ENCODE results near the gene DOCK8. TPM values are rescaled to one million over a fixed set of nuclear protein-coding genes. Genes with fewer than 3 reads are reported as not detected.

Gene DOCK8
- total RNA-seq, 1 donor from 2014 or later, result 8.3 TPM

- TF ChIP-seq, protein P1, sequence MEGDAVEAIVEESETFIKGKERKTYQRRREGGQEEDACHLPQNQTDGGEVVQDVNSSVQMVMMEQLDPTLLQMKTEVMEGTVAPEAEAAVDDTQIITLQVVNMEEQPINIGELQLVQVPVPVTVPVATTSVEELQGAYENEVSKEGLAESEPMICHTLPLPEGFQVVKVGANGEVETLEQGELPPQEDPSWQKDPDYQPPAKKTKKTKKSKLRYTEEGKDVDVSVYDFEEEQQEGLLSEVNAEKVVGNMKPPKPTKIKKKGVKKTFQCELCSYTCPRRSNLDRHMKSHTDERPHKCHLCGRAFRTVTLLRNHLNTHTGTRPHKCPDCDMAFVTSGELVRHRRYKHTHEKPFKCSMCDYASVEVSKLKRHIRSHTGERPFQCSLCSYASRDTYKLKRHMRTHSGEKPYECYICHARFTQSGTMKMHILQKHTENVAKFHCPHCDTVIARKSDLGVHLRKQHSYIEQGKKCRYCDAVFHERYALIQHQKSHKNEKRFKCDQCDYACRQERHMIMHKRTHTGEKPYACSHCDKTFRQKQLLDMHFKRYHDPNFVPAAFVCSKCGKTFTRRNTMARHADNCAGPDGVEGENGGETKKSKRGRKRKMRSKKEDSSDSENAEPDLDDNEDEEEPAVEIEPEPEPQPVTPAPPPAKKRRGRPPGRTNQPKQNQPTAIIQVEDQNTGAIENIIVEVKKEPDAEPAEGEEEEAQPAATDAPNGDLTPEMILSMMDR (IDR thresholded peaks at IDR 0.05; ENCODE audit: unreplicated experiment), result no peak
- no peaks in the 10 kb centered on the region for H3K9me3 Mint-ChIP-seq (ENCODE audit: unreplicated experiment)
- H3K27me3 Mint-ChIP-seq (ENCODE audit: unreplicated experiment), result no peaks in the 10 kb centered on the region
- H3K4me1 Mint-ChIP-seq (ENCODE audit: unreplicated experiment), result peaks cover 6% of the 10 kb centered on the region
- H3K4me3 Mint-ChIP-seq (ENCODE audit: unreplicated experiment), result no peak overlapping the region
- no peak for DNase-seq (ENCODE audit: low spot score)
- no peaks in the 10 kb centered on the region for H3K36me3 Mint-ChIP-seq (ENCODE audit: low read depth, unreplicated experiment)
- H3K27ac Mint-ChIP-seq (ENCODE audit: unreplicated experiment), result no peak overlapping the region
Measured at GRCh38 chr9:511861-512260, 297.2 kb downstream of the DOCK8 start.

DNA sequence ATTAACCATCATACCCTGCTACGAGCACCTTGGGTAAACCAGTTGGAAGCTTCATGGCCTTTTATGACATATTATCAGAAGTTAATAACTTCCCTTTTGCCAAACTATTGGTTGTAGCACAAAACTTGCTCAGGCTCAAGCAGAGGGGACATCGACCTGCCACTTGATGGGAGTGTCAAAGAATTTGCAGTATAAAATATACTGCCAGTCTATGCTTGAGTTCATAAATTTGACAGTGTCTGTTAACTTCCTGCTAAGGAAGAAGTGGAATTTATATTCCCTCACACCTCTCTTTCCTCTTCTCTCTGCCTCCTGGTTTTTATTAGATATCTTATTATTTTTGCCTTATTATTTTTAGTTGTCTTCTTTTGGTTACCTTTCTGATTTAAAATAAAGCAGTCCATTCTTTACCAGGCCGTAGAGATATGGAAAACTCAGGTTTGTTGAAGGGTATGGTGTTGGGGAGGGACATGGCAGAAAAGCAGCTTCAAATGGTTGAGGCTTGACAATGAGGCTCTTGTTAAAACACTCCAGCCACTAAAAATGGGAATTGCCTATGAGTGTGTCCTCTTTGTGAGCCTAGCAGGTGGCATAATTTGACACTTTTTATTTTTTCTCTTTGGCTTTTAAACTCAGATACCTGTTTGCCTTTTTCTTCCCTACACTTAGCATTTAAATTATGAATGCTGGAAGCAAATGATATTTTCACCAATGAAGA, 298.0 kb downstream of the DOCK8 start:
- Mint-ChIP-seq H3K27ac (ENCODE audit: unreplicated experiment) (no peak overlapping the region), H3K9me3 (ENCODE audit: unreplicated experiment) (no peaks in the 10 kb centered on the region), H3K4me1 (ENCODE audit: unreplicated experiment) (peaks cover 6% of the 10 kb centered on the region), H3K27me3 (ENCODE audit: unreplicated experiment) (peaks cover 2% of the 10 kb centered on the region), H3K36me3 (ENCODE audit: low read depth, unreplicated experiment) (no peaks in the 10 kb centered on the region), H3K4me3 (ENCODE audit: unreplicated experiment) (no peak overlapping the region)
- TF ChIP-seq, protein P1 (IDR thresholded peaks at IDR 0.05; ENCODE audit: unreplicated experiment), result no peak
- DNase-seq (ENCODE audit: low spot score), result no peak

Other genes with a start within 250 kb of the DOCK8 start
- gene WASHC1, start 185.4 kb upstream of the DOCK8 start, total RNA-seq (ENCODE audit: unreplicated experiment), result 21.7 TPM
- gene FOXD4, start 96.4 kb upstream of the DOCK8 start, total RNA-seq (ENCODE audit: unreplicated experiment), result 0.49 TPM
- gene ZNG1A, start 35.8 kb upstream of the DOCK8 start, total RNA-seq (ENCODE audit: unreplicated experiment), result 46.7 TPM

Data from endothelial cell (in vitro differentiated cells).